Thyroid gland (tissue), 4 donors: ENCODE data around the gene OTOS.

Experiments
- POLR2A ChIP-seq, 2 donors: fragments of 450-650 bp; IDR thresholded peaks; one replicate each; pipeline ENCODE4 v1.6.1; 2017; ENCODE audit warnings: antibody characterized with exemption in 2 of 2, mild to moderate bottlenecking in 2 of 2, moderate library complexity in 1 of 2
- TF ChIP-seq, protein P1 (sequence below), 6 experiments: fragments of 200-600 bp in 3 of 6; fragments of 450-650 bp in 3 of 6; sonication (generic) in 3 of 6; IDR thresholded peaks; one replicate each; pipeline ENCODE4 v1.5.1; 2016 to 2019; ENCODE audit warnings: antibody characterized with exemption in 6 of 6, mild to moderate bottlenecking in 2 of 6, inconsistent platforms in 1 of 6, moderate library complexity in 1 of 6

GRCh38 chr2:240160291-240161086 is 20.0 kb upstream of the OTOS start:
- TF ChIP-seq, protein P1, sequence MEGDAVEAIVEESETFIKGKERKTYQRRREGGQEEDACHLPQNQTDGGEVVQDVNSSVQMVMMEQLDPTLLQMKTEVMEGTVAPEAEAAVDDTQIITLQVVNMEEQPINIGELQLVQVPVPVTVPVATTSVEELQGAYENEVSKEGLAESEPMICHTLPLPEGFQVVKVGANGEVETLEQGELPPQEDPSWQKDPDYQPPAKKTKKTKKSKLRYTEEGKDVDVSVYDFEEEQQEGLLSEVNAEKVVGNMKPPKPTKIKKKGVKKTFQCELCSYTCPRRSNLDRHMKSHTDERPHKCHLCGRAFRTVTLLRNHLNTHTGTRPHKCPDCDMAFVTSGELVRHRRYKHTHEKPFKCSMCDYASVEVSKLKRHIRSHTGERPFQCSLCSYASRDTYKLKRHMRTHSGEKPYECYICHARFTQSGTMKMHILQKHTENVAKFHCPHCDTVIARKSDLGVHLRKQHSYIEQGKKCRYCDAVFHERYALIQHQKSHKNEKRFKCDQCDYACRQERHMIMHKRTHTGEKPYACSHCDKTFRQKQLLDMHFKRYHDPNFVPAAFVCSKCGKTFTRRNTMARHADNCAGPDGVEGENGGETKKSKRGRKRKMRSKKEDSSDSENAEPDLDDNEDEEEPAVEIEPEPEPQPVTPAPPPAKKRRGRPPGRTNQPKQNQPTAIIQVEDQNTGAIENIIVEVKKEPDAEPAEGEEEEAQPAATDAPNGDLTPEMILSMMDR (IDR thresholded peaks at IDR 0.05), result no peak
- TF ChIP-seq POLR2A (IDR thresholded peaks at IDR 0.05), result no peak
